ENCODE results near the gene DNAJB2.
"Not testable (repeated sequence)": the region's sequence is repeated elsewhere in the genome, so short reads cannot be mapped to it uniquely, and the experiment has no call there.

The DNAJB2 gene

GRCh38 chr2:219286436-219287115, 7.4 kb downstream of the DNAJB2 start:
- Histone ChIP-seq H3K4me1 (ENCODE audit: insufficient read depth, insufficient read length) (peaks cover 8% of the 10 kb centered on the region), H3K9ac (ENCODE audit: insufficient read length, low read depth) (peak overlapping the region; percentile 36), H3K9me3 (ENCODE audit: insufficient read depth, low read length) (no peaks in the 10 kb centered on the region), H3K4me3 (ENCODE audit: insufficient read length, low read depth) (no peak overlapping the region), H3K27me3 (ENCODE audit: insufficient read depth, insufficient read length) (no peaks in the 10 kb centered on the region), H3K36me3 (ENCODE audit: insufficient read depth, insufficient read length, low read length) (peaks cover 62% of the 10 kb centered on the region)
- DNase-seq (ENCODE audit: low read depth, low spot score), result no peak
- TF ChIP-seq ZNF274 (IDR thresholded peaks at IDR 0.05; ENCODE audit: low read depth, low read length), result no peak
- no peak for TF ChIP-seq YY1 (IDR thresholded peaks at IDR 0.05; ENCODE audit: insufficient read depth, insufficient read length)
- TF ChIP-seq SUZ12 (IDR thresholded peaks at IDR 0.05; ENCODE audit: extremely low read depth, insufficient read depth, insufficient read length), result no peak

- DNase-seq (ENCODE audit: low read depth, low spot score); H3K4me1 ChIP-seq (ENCODE audit: insufficient read depth, insufficient read length); H3K27me3 ChIP-seq (ENCODE audit: insufficient read depth, insufficient read length); H3K4me3 ChIP-seq (ENCODE audit: insufficient read length, low read depth); H3K9ac ChIP-seq (ENCODE audit: insufficient read length, low read depth); H3K9me3 ChIP-seq (ENCODE audit: insufficient read depth, low read length): not testable (repeated sequence)
- peaks cover 57% of the 10 kb centered on the region for H3K36me3 ChIP-seq (ENCODE audit: insufficient read depth, insufficient read length, low read length)
Measured at GRCh38 chr2:219287116-219287440, 7.9 kb downstream of the DNAJB2 start.

- Histone ChIP-seq H3K36me3 (ENCODE audit: insufficient read depth, insufficient read length, low read length) (peaks cover 51% of the 10 kb centered on the region), H3K9ac (ENCODE audit: insufficient read length, low read depth) (peak overlapping the region; percentile 52), H3K27me3 (ENCODE audit: insufficient read depth, insufficient read length) (no peaks in the 10 kb centered on the region), H3K9me3 (ENCODE audit: insufficient read depth, low read length) (peaks cover 5% of the 10 kb centered on the region; the same call in 1 of the 2 replicates), H3K4me3 (ENCODE audit: insufficient read length, low read depth) (no peak overlapping the region), H3K4me1 (ENCODE audit: insufficient read depth, insufficient read length) (peaks cover 5% of the 10 kb centered on the region)
- no peak for DNase-seq (ENCODE audit: low read depth, low spot score)
- TF ChIP-seq YY1 (IDR thresholded peaks at IDR 0.05; ENCODE audit: insufficient read depth, insufficient read length) (no peak), ZNF274 (IDR thresholded peaks at IDR 0.05; ENCODE audit: low read depth, low read length) (no peak), SUZ12 (IDR thresholded peaks at IDR 0.05; ENCODE audit: extremely low read depth, insufficient read depth, insufficient read length) (no peak)
Measured at GRCh38 chr2:219287580-219288265, 8.6 kb downstream of the DNAJB2 start.

- TF ChIP-seq ZNF274 (IDR thresholded peaks at IDR 0.05; ENCODE audit: low read depth, low read length), result no peak
- no peak for TF ChIP-seq YY1 (IDR thresholded peaks at IDR 0.05; ENCODE audit: insufficient read depth, insufficient read length)
- TF ChIP-seq SUZ12 (IDR thresholded peaks at IDR 0.05; ENCODE audit: extremely low read depth, insufficient read depth, insufficient read length), result no peak
- no peaks in the 10 kb centered on the region for H3K27me3 ChIP-seq (ENCODE audit: insufficient read depth, insufficient read length)
- no peak overlapping the region for H3K9ac ChIP-seq (ENCODE audit: insufficient read length, low read depth)
- no peak for DNase-seq (ENCODE audit: low read depth, low spot score)
- peaks cover 17% of the 10 kb centered on the region; the same call in 1 of the 2 replicates for H3K9me3 ChIP-seq (ENCODE audit: insufficient read depth, low read length)
- H3K4me3 ChIP-seq (ENCODE audit: insufficient read length, low read depth), result no peak overlapping the region
- peaks cover 6% of the 10 kb centered on the region for H3K4me1 ChIP-seq (ENCODE audit: insufficient read depth, insufficient read length)
- peaks cover 40% of the 10 kb centered on the region for H3K36me3 ChIP-seq (ENCODE audit: insufficient read depth, insufficient read length, low read length)
Measured at GRCh38 chr2:219289195-219289536, 10.0 kb downstream of the DNAJB2 start.

- TF ChIP-seq ZNF274 (IDR thresholded peaks at IDR 0.05; ENCODE audit: low read depth, low read length), result no peak
- no peak for DNase-seq (ENCODE audit: low read depth, low spot score)
- H3K9me3 ChIP-seq (ENCODE audit: insufficient read depth, low read length), result peaks cover 17% of the 10 kb centered on the region; the same call in 1 of the 2 replicates
- H3K36me3 ChIP-seq (ENCODE audit: insufficient read depth, insufficient read length, low read length), result peaks cover 34% of the 10 kb centered on the region
- peaks cover 9% of the 10 kb centered on the region for H3K4me1 ChIP-seq (ENCODE audit: insufficient read depth, insufficient read length)
- no peaks in the 10 kb centered on the region for H3K27me3 ChIP-seq (ENCODE audit: insufficient read depth, insufficient read length)
- H3K4me3 ChIP-seq (ENCODE audit: insufficient read length, low read depth), result no peak overlapping the region
- peak overlapping the region; percentile 21 for H3K9ac ChIP-seq (ENCODE audit: insufficient read length, low read depth)
Measured at GRCh38 chr2:219289537-219290361, 10.6 kb downstream of the DNAJB2 start.

- DNase-seq (ENCODE audit: low read depth, low spot score), result no peak
- peaks cover 3% of the 10 kb centered on the region for H3K27me3 ChIP-seq (ENCODE audit: insufficient read depth, insufficient read length)
- no peak overlapping the region for H3K4me3 ChIP-seq (ENCODE audit: insufficient read length, low read depth)
- H3K9ac ChIP-seq (ENCODE audit: insufficient read length, low read depth), result peak overlapping the region; percentile 21
- TF ChIP-seq YY1 (IDR thresholded peaks at IDR 0.05; ENCODE audit: insufficient read depth, insufficient read length), result no peak
- no peak for TF ChIP-seq ZNF274 (IDR thresholded peaks at IDR 0.05; ENCODE audit: low read depth, low read length)
- TF ChIP-seq SUZ12 (IDR thresholded peaks at IDR 0.05; ENCODE audit: extremely low read depth, insufficient read depth, insufficient read length), result no peak
- H3K9me3 ChIP-seq (ENCODE audit: insufficient read depth, low read length), result peaks cover 24% of the 10 kb centered on the region
- H3K4me1 ChIP-seq (ENCODE audit: insufficient read depth, insufficient read length), result peaks cover 13% of the 10 kb centered on the region
- peaks cover 26% of the 10 kb centered on the region for H3K36me3 ChIP-seq (ENCODE audit: insufficient read depth, insufficient read length, low read length)
Measured at GRCh38 chr2:219290381-219291171, 11.4 kb downstream of the DNAJB2 start.

GRCh38 chr2:219291394-219291793, 12.2 kb downstream of the DNAJB2 start:
- TF ChIP-seq SUZ12 (IDR thresholded peaks at IDR 0.05; ENCODE audit: extremely low read depth, insufficient read depth, insufficient read length) (no peak), YY1 (IDR thresholded peaks at IDR 0.05; ENCODE audit: insufficient read depth, insufficient read length) (no peak), ZNF274 (IDR thresholded peaks at IDR 0.05; ENCODE audit: low read depth, low read length) (no peak)
- DNase-seq (ENCODE audit: low read depth, low spot score), result no peak
- Histone ChIP-seq H3K4me3 (ENCODE audit: insufficient read length, low read depth) (no peak overlapping the region), H3K27me3 (ENCODE audit: insufficient read depth, insufficient read length) (peaks cover 3% of the 10 kb centered on the region), H3K9ac (ENCODE audit: insufficient read length, low read depth) (no peak overlapping the region), H3K9me3 (ENCODE audit: insufficient read depth, low read length) (peaks cover 32% of the 10 kb centered on the region), H3K36me3 (ENCODE audit: insufficient read depth, insufficient read length, low read length) (peaks cover 25% of the 10 kb centered on the region), H3K4me1 (ENCODE audit: insufficient read depth, insufficient read length) (peaks cover 13% of the 10 kb centered on the region)
